H1 (cell line): ENCODE data around the gene SYNGR3. TPM values are rescaled to one million over a fixed set of nuclear protein-coding genes. Genes with fewer than 3 reads are reported as not detected.

ENCODE experiments used
- BRCA1 ChIP-seq: IDR thresholded peaks from 2 replicates; pipeline ENCODE4 v1.6.1; 2012; ENCODE audit warnings: low read depth, low read length, improper control_type of control experiment
- GTF2F1 ChIP-seq: IDR thresholded peaks from 2 replicates; pipeline ENCODE4 v1.6.1; 2012; ENCODE audit warnings: low read depth, low read length, improper control_type of control experiment, borderline replicate concordance
- polyA plus RNA-seq, 7 experiments: library from polyadenylated mRNA; depleted of rRNA in 3 of 7; stranded (reverse) in 5 of 7; unstranded in 2 of 7; fragments of >200 nt in 5 of 7; fragments of 200-250 nt in 2 of 7; gene quantifications; 1 replicate in 5 of 7; 2 replicates in 1 of 7; 4 replicates in 1 of 7; pipeline versions ENCODE4 v1.2.1 to v1.2.3, GENCODE V29; 2011 to 2013; ENCODE audit warnings: missing spikeins in 2 of 7, mixed read lengths in 2 of 7
- total RNA-seq: library from RNA; stranded (reverse); fragmentation: NEBNext Ultra II Directional; extraction: Animal tissue kit (Norgen Biotek cat#: 25700); gene quantifications from 2 replicates; pipeline ENCODE4 v1.2.1, GENCODE V29; 2021

SYNGR3 gene
- total and polyA plus RNA-seq, 2 of the 8 experiments (the other 6 are each of a cell fraction or from before 2014, with no cell fraction given): 36.2 to 49.9 TPM

DNA sequence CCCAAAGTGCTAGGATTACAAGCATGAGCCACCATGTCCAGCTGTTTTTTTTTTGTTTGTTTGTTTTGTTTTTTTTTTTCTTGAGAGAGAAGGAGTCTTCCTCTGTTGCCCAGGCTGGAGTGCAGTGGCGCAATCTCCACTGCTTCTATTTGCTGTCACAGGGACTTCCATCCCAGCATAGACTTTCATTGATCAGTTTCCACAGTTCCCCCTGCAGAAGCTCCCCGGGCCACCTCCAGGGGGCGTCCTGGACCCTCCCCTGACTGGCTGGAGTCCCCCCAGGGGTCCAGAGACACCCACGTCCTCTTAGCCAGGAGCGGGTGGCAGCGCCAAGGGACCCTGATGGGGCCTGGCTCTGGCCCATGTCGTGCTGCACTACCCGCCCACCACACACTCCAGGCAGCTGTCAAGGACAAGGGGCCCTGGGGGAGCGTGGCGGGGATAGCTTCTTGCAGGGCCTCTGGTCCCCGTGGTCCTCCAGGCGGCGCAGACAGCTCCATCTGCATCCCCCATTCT, 26.7 kb downstream of the SYNGR3 start (continued):
- TF ChIP-seq BRCA1 (no peak), GTF2F1 (no peak)
- TF ChIP-seq, all 59 proteins: peak for 4
